ENCODE data around the gene PCYT2.
A peak's percentile ranks its signal among the peaks of the same experiment; 100 is the strongest.

PCYT2 gene

GRCh38 chr17:81858170-81858966, 52.8 kb downstream of the PCYT2 start:
- H3K79me2 ChIP-seq (ENCODE audit: control insufficient read depth, insufficient read depth, low read length, unreplicated experiment) = peaks cover 81% of the 10 kb centered on the region
- peaks cover 32% of the 10 kb centered on the region; the same call in 1 of the 2 replicates for H3K36me3 ChIP-seq (ENCODE audit: insufficient read depth, low read length)
- H3K27ac ChIP-seq (ENCODE audit: low read depth, low read length) = no peak overlapping the region; the same call in 1 of the 2 replicates

GRCh38 chr17:81854974-81855774, 56.0 kb downstream of the PCYT2 start:
- Histone ChIP-seq H3K4me1 (ENCODE audit: control insufficient read depth, insufficient read depth, low read length, unreplicated experiment) (peaks cover 20% of the 10 kb centered on the region), H2AFZ (ENCODE audit: low read length, unreplicated experiment) (no peak overlapping the region), H3K79me2 (ENCODE audit: control insufficient read depth, insufficient read depth, low read length, unreplicated experiment) (peaks cover 83% of the 10 kb centered on the region), H3K4me3 (ENCODE audit: low read depth, low read length) (no peak overlapping the region), H3K36me3 (ENCODE audit: insufficient read depth, low read length) (peaks cover 53% of the 10 kb centered on the region; the same call in 1 of the 2 replicates), H3K27ac (ENCODE audit: low read depth, low read length) (no peak overlapping the region), H3K27me3 (ENCODE audit: insufficient read depth, low read length) (no peaks in the 10 kb centered on the region)

More at GRCh38 chr17:81858170-81858966, 52.8 kb downstream of the PCYT2 start:
- Histone ChIP-seq H3K4me3 (ENCODE audit: low read depth, low read length) (peak overlapping the region; percentile 84), H3K4me1 (ENCODE audit: control insufficient read depth, insufficient read depth, low read length, unreplicated experiment) (peaks cover 30% of the 10 kb centered on the region), H3K27me3 (ENCODE audit: insufficient read depth, low read length) (no peaks in the 10 kb centered on the region), H2AFZ (ENCODE audit: low read length, unreplicated experiment) (no peak overlapping the region)

- Histone ChIP-seq H3K27me3 (ENCODE audit: insufficient read depth, low read length) (no peaks in the 10 kb centered on the region), H3K36me3 (ENCODE audit: insufficient read depth, low read length) (peaks cover 44% of the 10 kb centered on the region; the same call in 1 of the 2 replicates), H3K27ac (ENCODE audit: low read depth, low read length) (no peak overlapping the region), H3K4me3 (ENCODE audit: low read depth, low read length) (no peak overlapping the region), H3K4me1 (ENCODE audit: control insufficient read depth, insufficient read depth, low read length, unreplicated experiment) (peaks cover 5% of the 10 kb centered on the region), H2AFZ (ENCODE audit: low read length, unreplicated experiment) (no peak overlapping the region), H3K79me2 (ENCODE audit: control insufficient read depth, insufficient read depth, low read length, unreplicated experiment) (peaks cover 54% of the 10 kb centered on the region)
These were observed 59.0 kb downstream of the PCYT2 start for GRCh38 chr17:81852237-81852636.

- no peaks in the 10 kb centered on the region for H3K27me3 ChIP-seq (ENCODE audit: insufficient read depth, low read length)
- H2AFZ ChIP-seq (ENCODE audit: low read length, unreplicated experiment) = no peak overlapping the region
- no peak overlapping the region for H3K4me3 ChIP-seq (ENCODE audit: low read depth, low read length)
- peaks cover 48% of the 10 kb centered on the region for H3K79me2 ChIP-seq (ENCODE audit: control insufficient read depth, insufficient read depth, low read length, unreplicated experiment)
- peaks cover 5% of the 10 kb centered on the region for H3K4me1 ChIP-seq (ENCODE audit: control insufficient read depth, insufficient read depth, low read length, unreplicated experiment)
- H3K27ac ChIP-seq (ENCODE audit: low read depth, low read length) = no peak overlapping the region
- peaks cover 52% of the 10 kb centered on the region; the same call in 1 of the 2 replicates for H3K36me3 ChIP-seq (ENCODE audit: insufficient read depth, low read length)
These were observed 59.8 kb downstream of the PCYT2 start for GRCh38 chr17:81851423-81851822.

All from ACC112 (cell line).